Measurements from ENCODE around the gene DENND5A.

Gene DENND5A

DNA sequence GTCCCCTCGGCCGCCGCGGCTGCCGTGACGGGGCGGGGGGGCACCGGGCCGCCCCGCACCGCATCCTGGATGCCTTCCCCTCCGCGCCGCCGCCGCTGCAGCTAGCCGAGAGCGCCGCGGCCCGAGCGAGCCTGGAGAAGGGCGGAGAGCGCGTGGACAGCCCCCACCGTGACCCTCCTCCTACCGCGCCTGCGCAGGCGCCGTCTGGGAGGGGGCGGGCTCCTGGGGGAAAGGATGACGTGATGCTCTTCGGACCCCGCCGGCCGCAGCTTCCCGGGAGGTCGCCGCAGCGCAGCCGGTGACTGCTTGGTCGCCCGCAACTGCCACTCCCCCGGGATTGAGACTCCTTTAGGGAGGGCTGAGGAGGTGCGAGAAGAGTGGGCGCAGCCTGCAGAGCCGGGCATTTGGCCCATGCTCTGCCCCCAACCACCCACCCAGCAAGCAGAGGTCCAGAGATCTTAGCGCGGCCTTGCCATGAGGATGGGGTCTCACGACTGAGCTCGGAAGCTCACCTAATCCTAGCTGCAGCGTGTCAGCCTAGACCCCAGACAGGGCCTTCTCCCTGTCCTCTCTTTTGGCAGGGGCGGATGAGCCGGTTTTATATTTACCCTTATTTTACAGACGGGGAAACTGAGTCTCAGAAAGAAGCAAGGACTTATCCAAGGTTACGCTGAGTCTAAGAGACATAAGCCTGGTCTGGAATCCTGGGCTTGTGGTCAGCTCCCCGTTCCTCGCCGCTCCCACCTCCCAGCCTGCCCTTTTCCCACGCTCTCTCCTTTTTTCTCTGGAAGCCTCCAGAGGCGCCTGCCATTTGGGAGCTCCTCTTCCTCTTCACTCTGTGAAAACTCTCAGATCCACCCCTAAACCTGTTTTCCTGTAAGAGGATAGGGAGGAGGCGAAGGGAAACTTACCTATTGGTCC, at the start of gene DENND5A:
Gene DENND5A, minus strand, starts transcription at position 140 of the 921 bp plus-strand sequence. CDS start 281 bp downstream, outside the sequence.
- DNase-seq: peak; percentile 29

- peak; percentile 99 for DNase-seq
Observed at GRCh38 chr11:9314291-9315077, 49.3 kb upstream of the DENND5A start, which contains the start of gene TMEM41B. Gene TMEM41B, minus strand, starts transcription at chr11:9314593. Its CDS starts 152 bp downstream, at chr11:9314441.

DNA sequence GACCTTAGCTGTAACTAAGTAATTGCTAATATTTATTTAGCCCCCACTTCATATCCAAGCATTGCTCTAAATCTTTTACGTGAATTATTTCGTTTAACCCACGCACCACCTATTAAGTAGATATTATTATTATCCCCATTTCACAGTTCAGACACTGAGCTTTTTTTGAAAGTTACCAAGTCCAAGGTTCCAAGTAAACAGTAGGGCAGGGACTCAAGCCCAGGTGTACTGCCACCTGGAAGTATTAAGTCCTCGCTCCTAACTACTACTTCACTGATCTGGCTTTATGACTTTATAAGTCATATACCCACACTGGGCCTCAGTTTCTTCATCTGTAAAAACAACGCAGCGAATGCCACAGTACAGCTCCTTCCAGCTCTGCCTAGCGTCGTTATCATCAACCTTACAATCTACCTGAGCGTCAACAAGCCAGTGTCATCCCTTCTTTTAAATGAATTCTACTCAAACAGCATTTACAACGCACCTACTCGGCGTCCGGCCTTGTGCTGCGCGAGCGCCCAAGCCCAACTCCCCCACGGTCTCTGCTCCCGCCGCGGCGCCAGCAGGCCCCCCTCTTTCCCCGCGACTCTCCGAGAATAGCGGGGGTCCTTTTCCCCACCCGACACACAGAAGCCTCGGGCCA, 48.6 kb upstream of the DENND5A start:
- DNase-seq: no peak

DNA sequence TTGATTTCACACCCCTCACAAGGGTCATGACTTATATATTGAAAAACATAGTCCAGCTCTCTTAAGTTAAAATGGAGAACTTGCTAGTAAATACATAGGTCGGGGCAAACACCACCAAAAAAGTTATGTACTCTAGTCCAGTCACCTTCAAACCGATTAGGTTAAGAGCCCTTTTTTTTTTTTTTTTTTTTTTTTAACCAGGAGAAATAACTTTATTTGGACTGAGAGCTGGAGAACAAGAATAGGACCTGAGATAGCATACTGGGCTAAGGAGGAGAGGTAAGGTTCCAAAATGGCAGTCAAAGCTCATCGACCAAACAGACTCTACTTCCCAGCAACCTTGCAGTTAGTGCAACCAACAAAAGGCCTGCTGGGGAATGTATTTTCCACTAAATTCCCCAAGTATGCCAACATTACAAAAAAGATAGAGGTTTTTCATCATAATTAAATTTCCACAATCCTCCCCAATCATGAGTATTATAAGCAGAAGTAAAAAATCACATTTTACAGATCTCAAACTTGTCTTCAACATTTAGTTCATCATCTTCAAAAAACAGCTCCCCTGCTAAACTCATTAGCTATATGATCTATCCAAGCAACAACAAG, 45.4 kb upstream of the DENND5A start:
- no peak for DNase-seq

DNA sequence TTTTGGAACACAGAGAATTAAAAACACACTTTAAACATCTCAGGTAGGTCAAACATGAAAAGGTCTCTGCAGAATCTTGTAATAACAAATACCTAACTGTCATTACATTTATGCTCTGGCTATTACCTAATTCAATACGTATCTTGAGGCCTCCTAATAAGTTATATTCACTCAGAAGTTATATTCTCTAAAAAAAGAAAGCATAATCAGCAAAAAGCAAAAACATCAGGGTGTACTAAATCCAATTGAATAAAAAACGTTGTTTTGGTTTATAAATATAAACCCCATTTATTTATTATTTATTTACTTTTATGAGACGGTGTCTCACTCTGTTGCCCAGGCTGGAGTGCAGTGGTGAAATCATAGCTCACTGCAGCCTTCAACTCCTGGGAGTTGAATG, 39.0 kb upstream of the DENND5A start:
- no peak for DNase-seq

DNA sequence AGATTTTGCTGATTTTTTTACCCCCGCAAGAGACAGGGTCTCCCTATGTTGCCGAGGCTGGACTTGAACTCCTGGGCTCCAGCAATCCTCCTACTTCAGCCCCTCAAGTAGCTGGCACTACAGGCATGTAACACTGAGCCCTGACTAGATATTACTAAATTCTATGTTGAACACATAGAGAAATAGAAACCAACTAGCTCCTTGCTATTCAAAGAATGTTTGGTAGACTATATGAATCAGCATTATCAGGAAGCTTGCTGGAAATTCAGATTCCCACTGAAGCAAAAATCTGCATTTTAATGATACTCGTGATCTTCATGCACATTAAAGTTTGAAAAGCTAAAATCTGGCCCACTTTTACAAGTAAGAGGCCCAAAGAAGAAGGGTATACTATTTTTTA, 37.3 kb upstream of the DENND5A start:
- DNase-seq: no peak

GRCh38 chr11:9301720-9302119, 36.6 kb upstream of the DENND5A start:
- no peak for DNase-seq

- no peak for DNase-seq
Observed at GRCh38 chr11:9293646-9294045, 28.5 kb upstream of the DENND5A start.

DNA sequence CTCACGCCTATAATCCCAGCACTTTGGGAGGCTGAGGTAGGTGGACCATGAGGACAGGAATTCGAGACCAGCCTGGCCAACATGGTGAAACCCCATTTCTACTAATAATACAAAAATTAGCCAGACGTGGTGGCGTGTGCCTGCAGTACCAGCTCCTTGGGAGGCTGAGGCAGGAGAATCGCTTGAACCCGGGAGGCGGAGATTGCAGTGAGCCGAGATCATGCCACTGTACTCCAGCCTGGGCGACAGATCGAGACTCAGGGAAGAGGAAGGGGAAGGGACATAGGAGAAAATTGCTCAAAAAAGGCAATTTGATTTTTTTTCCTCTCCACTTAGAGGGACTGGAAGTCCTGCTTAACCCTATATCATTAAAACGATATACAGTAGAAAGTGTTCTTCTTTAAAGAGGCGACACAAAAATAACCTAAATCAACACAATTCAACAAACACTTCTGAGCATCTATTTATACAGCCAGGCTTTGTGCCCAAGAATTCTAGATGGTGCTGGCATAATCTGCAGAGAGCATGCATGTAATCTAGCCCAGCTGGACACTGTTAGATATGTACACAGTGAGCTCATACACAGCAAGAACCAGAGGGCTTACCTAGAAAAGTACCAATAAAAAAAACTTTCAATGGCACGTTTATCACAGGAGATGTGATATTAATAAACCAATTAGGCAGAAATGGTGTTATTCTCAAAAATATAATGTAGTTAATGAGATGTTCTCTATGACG, 20.9 kb upstream of the DENND5A start:
- DNase-seq: no peak

DNA sequence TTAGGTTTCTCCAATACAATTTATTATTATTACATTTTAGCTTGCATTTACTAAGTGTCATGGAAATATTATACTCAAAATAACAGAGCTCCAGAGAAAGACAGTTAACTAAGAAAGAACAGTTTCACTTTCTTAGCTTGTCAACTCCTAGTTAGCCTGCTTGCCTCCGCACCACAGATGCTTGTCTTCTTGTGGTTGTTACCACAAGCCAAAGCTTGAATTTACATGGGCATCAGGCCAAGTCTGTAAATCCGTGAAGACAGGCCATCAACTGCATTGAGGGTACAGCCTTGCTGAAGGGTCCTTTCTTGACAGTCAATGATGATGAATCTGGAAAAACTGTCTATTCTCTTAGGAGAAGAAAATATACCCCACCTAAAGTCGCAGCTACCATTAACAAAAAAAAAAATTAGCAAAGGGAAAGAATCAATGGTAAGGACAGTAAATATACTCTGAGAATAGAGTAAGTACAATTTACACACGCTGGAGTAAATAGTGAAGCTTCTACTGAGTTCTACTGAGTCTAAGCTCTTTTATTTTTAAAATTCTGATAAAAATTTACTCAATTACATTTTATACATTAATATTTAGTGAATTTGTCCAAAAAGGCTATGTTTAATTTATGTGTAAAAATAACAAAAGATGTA, 15.6 kb upstream of the DENND5A start:
- peak; percentile 36 for DNase-seq

- no peak for DNase-seq
Observed at GRCh38 chr11:9277176-9277575, 12.0 kb upstream of the DENND5A start.

- DNase-seq: no peak
Observed at GRCh38 chr11:9276571-9276970, 11.4 kb upstream of the DENND5A start.

DNA sequence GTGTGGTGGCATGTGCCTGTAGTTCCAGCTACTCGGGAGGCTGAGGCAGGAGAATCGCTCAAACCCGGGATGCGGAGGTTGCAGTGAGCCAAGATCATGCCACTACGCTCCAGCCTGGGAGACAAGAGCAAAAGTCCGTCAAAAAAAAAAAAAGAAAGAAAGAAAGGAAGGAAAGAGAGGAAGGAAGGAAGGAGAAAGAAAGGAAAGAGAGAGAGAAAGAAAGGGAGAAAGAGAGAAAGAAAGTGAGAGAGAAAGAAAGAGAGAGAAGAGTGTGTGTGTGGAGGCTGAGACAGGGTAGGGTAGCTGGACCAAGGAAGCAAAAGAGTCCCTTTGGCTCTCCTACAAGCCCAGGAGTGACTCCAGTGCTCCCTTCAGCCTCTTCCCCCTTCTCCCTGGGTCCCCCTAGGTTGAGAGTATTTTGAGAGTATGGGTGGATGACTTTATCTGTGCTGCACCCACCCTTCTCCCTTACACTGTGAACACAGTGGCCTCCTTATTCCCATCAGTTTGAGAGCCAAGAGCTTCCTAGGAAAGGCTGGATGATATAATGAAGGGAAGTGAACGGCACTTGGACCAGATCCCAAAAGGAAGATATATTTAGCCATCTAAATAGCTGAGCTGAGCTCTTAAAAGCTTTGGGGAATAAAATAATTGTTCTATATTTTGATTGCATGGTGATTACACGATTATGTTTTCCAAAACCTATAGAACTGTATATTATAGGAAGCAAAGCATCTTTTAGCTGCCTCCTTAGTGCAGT, 9.5 kb upstream of the DENND5A start:
- no peak for DNase-seq

GRCh38 chr11:9273376-9274336, 8.5 kb upstream of the DENND5A start:
- no peak for DNase-seq

DNA sequence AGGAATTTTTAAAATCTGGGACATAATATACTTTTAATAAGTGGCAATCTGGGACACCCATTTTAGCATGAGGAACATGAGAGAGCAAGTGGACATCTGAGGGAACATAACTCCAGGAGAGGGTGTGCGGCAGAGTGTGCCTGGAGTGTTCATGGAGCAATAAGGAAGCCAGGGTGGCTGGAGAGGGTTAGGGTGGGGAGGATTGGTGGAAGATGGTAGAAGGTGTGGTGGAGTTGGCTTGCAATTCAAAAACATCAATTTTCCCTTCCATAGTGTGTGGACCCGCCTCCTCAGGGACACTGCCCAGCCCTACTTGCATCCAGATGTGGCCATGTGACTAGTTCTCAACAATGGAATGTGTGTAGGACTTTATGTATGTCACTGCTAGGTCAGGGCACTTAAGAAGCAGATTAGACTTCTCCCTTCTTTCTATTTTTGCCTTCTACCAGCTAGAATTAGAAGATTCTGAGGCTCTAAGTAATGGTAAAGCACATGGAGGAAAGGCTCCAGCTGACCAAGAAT, 4.4 kb upstream of the DENND5A start:
- no peak for DNase-seq

GRCh38 chr11:9267680-9268079, 2.5 kb upstream of the DENND5A start:
- no peak for DNase-seq

DNA sequence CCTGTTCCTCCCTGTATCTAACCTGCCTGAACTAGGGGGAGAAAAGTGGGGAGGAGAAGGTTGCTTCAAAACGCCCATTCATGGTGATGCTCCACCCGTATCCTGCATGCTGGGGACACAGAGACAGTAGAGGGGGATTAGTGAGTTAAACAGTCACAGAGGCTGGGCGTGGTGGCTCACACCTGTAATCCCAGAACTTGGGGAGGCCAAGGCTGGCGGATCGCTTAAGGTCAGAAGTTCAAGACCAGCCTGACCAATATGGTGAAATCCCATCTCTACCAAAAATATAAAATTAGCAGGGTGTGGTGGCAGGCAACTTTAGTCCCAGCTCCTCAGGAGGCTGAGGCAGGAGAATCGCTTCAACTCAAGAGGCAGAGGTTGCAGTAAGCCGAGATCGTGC, 1.8 kb upstream of the DENND5A start:
- no peak for DNase-seq

- no peak for DNase-seq
Observed at GRCh38 chr11:9266132-9266736, 1.1 kb upstream of the DENND5A start.
